Measurements from ENCODE around the gene FAM72A.
"Not testable (repeated sequence)": the region's sequence is repeated elsewhere in the genome, so short reads cannot be mapped to it uniquely, and the experiment has no call there.

FAM72A gene

DNA sequence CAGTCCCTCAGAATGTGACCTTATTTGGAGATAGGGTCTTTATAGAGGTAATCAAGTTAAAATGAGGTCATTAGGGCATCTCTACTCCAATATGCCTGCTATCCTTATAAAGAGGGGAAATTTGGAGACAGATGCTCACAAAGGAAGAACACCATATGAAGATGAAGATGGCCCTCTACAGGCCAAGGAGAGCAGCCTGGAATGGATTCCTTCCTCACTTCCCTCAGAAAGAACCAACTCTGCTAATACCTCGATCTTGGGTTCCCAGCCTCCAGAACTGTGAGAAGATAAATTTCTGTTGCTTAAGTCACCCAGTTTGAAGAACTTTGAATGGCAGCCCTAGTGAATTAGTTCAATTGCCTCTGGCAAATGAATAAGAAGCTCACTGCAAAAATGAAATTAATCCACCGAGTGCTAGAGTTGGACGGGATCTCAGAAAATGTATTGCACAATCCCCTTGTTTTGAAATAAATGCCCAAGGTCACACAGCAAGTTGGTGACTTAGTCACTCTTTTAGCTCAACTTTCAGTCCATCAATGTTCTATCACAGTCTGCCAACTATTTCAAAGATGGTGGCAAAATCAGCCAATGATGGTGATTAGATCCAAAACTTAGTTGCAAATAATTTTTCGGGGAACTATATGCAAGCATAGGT is 27.1 kb downstream of the FAM72A start:
- not testable (repeated sequence) for H3K4me3 ChIP-seq (ENCODE audit: low read length); H3K9ac ChIP-seq (ENCODE audit: low read length); H3K27me3 ChIP-seq (ENCODE audit: control insufficient read depth, insufficient read depth, low read length); H3K4me1 ChIP-seq (ENCODE audit: control insufficient read depth, insufficient read depth, low read length); H3K9me3 ChIP-seq (ENCODE audit: control insufficient read depth, low read length); H3K36me3 ChIP-seq (ENCODE audit: control insufficient read depth, insufficient read depth, low read length)

DNA sequence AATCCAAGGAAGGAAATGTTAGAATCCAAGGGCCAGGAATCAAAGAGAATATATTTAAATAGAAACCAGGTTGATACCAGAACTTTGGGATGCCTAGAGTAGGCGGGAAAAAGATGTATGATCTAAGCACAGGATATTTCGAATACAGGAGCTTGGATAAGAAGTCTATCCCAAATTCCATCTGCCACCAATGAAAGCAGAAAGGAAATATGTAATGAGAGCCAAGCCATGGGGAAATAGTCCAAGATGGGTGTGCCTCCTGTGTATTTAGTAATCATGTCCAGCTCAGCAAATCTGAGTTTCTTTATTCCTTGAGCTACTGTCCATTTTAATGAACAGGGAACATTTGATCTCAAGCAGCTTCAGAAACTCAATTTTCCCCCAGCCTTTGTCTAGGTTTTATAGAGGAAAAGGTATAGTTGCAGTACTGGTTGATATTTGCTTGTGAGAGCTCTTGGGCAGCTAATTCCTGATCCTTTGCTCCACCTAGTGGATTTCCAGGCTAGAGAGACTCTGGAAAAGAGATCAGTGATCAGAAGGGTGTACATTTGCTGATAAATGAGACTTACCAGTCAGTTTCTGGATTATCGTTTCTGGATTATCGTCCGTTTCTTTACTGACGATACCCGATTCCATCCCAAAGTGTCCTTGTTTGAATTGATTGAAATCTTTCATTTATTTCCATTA is 28.3 kb downstream of the FAM72A start:
- H3K27me3 ChIP-seq (ENCODE audit: control insufficient read depth, insufficient read depth, low read length); H3K4me1 ChIP-seq (ENCODE audit: control insufficient read depth, insufficient read depth, low read length); H3K9ac ChIP-seq (ENCODE audit: low read length); H3K4me3 ChIP-seq (ENCODE audit: low read length); H3K36me3 ChIP-seq (ENCODE audit: control insufficient read depth, insufficient read depth, low read length); H3K9me3 ChIP-seq (ENCODE audit: control insufficient read depth, low read length): not testable (repeated sequence)

DNA sequence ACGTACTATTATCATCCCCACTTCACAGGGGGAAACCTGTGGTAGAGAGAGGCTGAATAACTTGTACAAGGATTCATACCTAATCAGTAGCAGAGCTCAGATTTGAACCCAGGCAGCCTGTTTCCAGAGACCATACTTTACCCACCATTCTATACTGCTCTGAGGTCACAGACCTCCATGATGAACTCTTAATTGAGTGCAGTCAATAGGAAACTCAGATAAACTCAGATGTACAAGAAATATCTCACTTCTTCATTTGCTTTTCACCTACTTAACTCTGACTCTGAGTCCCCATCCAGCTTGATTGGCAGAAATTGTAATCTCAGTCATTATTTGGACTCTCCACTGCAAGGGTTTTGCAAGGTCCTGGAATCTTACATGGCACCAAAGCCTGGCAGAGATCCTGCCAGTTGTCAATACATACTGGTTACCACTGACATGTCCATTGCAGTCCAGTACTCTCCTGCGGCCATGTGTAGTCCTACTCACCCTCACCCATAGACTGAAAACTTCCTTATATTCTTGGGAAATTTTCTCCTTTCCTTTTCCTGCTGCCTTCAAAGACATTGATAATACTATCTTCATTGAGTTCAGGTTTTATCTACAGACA is 29.4 kb downstream of the FAM72A start:
- not testable (repeated sequence) for H3K27me3 ChIP-seq (ENCODE audit: control insufficient read depth, insufficient read depth, low read length); H3K9ac ChIP-seq (ENCODE audit: low read length); H3K4me3 ChIP-seq (ENCODE audit: low read length); H3K9me3 ChIP-seq (ENCODE audit: control insufficient read depth, low read length); H3K36me3 ChIP-seq (ENCODE audit: control insufficient read depth, insufficient read depth, low read length); H3K4me1 ChIP-seq (ENCODE audit: control insufficient read depth, insufficient read depth, low read length)

GRCh38 chr1:206169794-206170193 is 32.8 kb downstream of the FAM72A start:
- not testable (repeated sequence) for H3K27me3 ChIP-seq (ENCODE audit: control insufficient read depth, insufficient read depth, low read length); H3K9ac ChIP-seq (ENCODE audit: low read length); H3K4me1 ChIP-seq (ENCODE audit: control insufficient read depth, insufficient read depth, low read length); H3K4me3 ChIP-seq (ENCODE audit: low read length); H3K36me3 ChIP-seq (ENCODE audit: control insufficient read depth, insufficient read depth, low read length); H3K9me3 ChIP-seq (ENCODE audit: control insufficient read depth, low read length)

- not testable (repeated sequence) for H3K27me3 ChIP-seq (ENCODE audit: control insufficient read depth, insufficient read depth, low read length); H3K4me1 ChIP-seq (ENCODE audit: control insufficient read depth, insufficient read depth, low read length); H3K36me3 ChIP-seq (ENCODE audit: control insufficient read depth, insufficient read depth, low read length); H3K9ac ChIP-seq (ENCODE audit: low read length); H3K9me3 ChIP-seq (ENCODE audit: control insufficient read depth, low read length); H3K4me3 ChIP-seq (ENCODE audit: low read length)
These were observed 35.1 kb downstream of the FAM72A start for GRCh38 chr1:206167350-206168029.

DNA sequence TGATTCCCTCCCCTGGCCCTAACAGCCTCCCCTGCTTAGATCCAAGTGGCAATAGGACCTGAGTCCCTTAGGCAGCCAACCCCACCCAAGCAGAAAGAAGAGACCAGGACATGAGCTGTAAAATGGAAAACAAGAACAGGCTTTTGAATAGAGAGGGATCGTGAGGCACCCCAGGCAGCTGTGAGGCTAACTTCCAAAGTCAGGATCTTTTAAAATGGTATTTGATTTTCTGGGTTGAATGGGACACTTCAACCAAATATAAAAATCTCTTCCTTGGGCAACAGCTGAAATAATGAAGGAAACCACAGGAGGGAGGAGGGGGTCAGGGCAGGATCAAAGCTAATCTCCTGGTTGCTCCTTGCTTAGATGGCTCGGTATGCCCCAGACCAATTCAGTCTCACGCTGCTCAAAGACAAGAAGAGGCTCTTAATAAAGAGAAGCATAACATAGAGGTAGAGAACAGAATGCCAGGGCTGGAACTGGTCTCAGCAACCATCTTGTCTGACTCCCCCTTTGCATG is 56.8 kb downstream of the FAM72A start:
- Histone ChIP-seq H3K4me1 (ENCODE audit: control insufficient read depth, insufficient read depth, low read length) (peaks cover 8% of the 10 kb centered on the region), H3K9me3 (ENCODE audit: control insufficient read depth, low read length) (no peaks in the 10 kb centered on the region), H3K9ac (ENCODE audit: low read length) (no peak overlapping the region), H3K27me3 (ENCODE audit: control insufficient read depth, insufficient read depth, low read length) (peaks cover 3% of the 10 kb centered on the region), H3K36me3 (ENCODE audit: control insufficient read depth, insufficient read depth, low read length) (no peaks in the 10 kb centered on the region), H3K4me3 (ENCODE audit: low read length) (no peak overlapping the region)

- Histone ChIP-seq H3K9me3 (ENCODE audit: control insufficient read depth, low read length) (no peaks in the 10 kb centered on the region), H3K9ac (ENCODE audit: low read length) (no peak overlapping the region), H3K4me1 (ENCODE audit: control insufficient read depth, insufficient read depth, low read length) (peaks cover 8% of the 10 kb centered on the region), H3K36me3 (ENCODE audit: control insufficient read depth, insufficient read depth, low read length) (no peaks in the 10 kb centered on the region), H3K4me3 (ENCODE audit: low read length) (no peak overlapping the region), H3K27me3 (ENCODE audit: control insufficient read depth, insufficient read depth, low read length) (peaks cover 7% of the 10 kb centered on the region)
These were observed 58.0 kb downstream of the FAM72A start for GRCh38 chr1:206144605-206145004.

DNA sequence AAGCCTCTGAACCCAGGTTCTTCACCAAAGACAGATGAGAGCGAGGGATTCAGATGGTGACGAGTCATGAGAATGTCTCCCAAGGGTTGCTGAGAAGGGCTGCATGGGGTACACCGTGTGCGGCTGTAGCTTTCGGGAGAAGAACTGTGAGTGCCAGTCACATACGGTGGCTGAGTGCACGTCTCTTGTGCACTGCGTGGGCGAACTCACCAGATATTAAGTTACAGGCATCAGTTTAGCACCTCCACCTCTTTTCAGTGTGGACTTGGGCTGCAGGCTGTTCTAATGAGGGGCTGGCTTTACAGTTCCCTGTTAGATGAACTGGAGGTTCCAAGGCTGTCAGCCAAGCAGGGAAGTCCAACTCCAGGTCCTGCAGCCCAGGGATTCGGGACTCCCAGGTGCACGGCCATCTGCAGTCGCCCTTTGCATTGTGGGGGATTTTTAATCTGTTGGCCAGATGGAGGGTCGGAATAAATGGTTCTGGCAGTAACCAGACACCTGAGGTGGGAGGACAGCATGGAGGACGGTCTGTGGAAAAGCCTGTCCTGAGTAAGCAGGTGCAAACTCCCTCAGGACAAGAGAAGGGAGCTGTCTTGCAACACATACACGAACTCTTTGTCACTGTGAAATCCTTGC is 59.0 kb downstream of the FAM72A start:
- Histone ChIP-seq H3K9ac (ENCODE audit: low read length) (no peak overlapping the region), H3K27me3 (ENCODE audit: control insufficient read depth, insufficient read depth, low read length) (peaks cover 7% of the 10 kb centered on the region), H3K4me1 (ENCODE audit: control insufficient read depth, insufficient read depth, low read length) (peaks cover 8% of the 10 kb centered on the region)

DNA sequence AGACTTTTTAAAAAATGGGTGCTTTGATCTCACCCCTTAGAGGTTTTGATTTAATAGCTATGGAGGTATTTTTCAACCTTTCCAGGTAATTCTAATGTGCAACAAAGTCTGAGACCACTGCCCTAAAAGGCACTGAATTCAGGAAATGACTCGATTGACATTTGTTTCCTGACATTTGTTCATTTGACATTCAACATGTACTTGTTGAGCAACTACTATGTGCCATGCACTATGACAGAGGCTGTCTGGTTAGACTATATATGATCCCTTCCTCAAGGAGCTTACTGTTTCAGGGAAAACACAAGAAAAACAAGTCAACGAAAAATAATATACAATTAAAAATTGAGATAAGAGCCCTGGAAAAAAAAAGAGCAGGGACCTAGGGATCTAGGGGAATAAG is 59.9 kb downstream of the FAM72A start:
- peaks cover 7% of the 10 kb centered on the region for H3K27me3 ChIP-seq (ENCODE audit: control insufficient read depth, insufficient read depth, low read length)
- no peak overlapping the region for H3K4me3 ChIP-seq (ENCODE audit: low read length)
- H3K9ac ChIP-seq (ENCODE audit: low read length), result no peak overlapping the region
- peaks cover 8% of the 10 kb centered on the region for H3K4me1 ChIP-seq (ENCODE audit: control insufficient read depth, insufficient read depth, low read length)
- H3K36me3 ChIP-seq (ENCODE audit: control insufficient read depth, insufficient read depth, low read length), result no peaks in the 10 kb centered on the region
- H3K9me3 ChIP-seq (ENCODE audit: control insufficient read depth, low read length), result no peaks in the 10 kb centered on the region

More for the DNA sequence above, 59.0 kb downstream of the FAM72A start:
- Histone ChIP-seq H3K4me3 (ENCODE audit: low read length) (no peak overlapping the region), H3K9me3 (ENCODE audit: control insufficient read depth, low read length) (no peaks in the 10 kb centered on the region), H3K36me3 (ENCODE audit: control insufficient read depth, insufficient read depth, low read length) (no peaks in the 10 kb centered on the region)

DNA sequence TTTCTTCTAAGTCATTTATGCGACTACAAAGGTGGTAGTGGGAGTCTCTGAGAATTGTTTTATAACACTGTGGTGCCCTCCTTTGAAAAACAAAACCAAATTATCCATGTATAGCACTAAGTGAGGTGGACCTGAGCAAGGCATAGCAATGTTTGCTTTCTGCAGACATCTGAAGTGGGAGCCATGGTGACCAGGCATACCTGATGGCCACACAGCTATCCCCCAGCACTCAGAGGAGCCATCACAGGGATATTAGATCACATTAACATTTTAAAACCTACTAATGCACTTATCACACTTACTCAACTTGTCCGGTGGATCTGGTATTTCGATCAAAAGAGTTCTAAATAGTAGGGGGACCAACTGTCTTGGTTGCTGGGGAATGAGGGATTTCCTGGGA is 60.6 kb downstream of the FAM72A start:
- Histone ChIP-seq H3K9me3 (ENCODE audit: control insufficient read depth, low read length) (no peaks in the 10 kb centered on the region), H3K4me3 (ENCODE audit: low read length) (no peak overlapping the region), H3K36me3 (ENCODE audit: control insufficient read depth, insufficient read depth, low read length) (no peaks in the 10 kb centered on the region), H3K27me3 (ENCODE audit: control insufficient read depth, insufficient read depth, low read length) (peaks cover 7% of the 10 kb centered on the region), H3K9ac (ENCODE audit: low read length) (no peak overlapping the region), H3K4me1 (ENCODE audit: control insufficient read depth, insufficient read depth, low read length) (peaks cover 8% of the 10 kb centered on the region)

GRCh38 chr1:206136241-206136640 is 66.4 kb downstream of the FAM72A start:
- H3K27me3 ChIP-seq (ENCODE audit: control insufficient read depth, insufficient read depth, low read length), result peaks cover 4% of the 10 kb centered on the region
- H3K4me3 ChIP-seq (ENCODE audit: low read length), result no peak overlapping the region
- no peak overlapping the region for H3K9ac ChIP-seq (ENCODE audit: low read length)
- H3K9me3 ChIP-seq (ENCODE audit: control insufficient read depth, low read length), result no peaks in the 10 kb centered on the region
- no peaks in the 10 kb centered on the region for H3K4me1 ChIP-seq (ENCODE audit: control insufficient read depth, insufficient read depth, low read length)
- no peaks in the 10 kb centered on the region for H3K36me3 ChIP-seq (ENCODE audit: control insufficient read depth, insufficient read depth, low read length)
